ENCODE measurements around the gene OTULIN.

OTULIN gene

GRCh38 chr5:14722923-14723322 lies 58.4 kb downstream of the OTULIN start:
- DNase-seq: no peak

- DNase-seq: no peak
These were observed 59.2 kb downstream of the OTULIN start for GRCh38 chr5:14723701-14724132.

DNA sequence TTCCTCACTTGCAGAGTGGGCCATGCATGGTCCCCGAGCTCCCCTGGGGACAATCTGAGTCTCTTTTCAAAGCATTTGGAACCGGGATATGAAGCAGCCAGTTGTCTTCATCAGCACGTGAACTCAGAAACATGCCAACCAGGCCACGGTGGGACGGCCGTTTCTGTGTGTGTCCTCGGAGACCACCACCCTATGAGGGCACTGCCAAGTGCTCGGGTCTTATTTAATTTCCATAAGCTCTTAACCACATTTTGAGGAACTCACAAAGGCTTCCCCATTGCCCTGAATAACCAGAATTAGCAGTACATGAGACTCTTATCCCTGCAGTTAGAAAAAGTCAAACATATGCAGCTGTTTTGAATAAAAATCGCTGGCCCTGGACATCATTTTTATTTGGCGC lies 60.1 kb downstream of the OTULIN start:
- DNase-seq: no peak

DNA sequence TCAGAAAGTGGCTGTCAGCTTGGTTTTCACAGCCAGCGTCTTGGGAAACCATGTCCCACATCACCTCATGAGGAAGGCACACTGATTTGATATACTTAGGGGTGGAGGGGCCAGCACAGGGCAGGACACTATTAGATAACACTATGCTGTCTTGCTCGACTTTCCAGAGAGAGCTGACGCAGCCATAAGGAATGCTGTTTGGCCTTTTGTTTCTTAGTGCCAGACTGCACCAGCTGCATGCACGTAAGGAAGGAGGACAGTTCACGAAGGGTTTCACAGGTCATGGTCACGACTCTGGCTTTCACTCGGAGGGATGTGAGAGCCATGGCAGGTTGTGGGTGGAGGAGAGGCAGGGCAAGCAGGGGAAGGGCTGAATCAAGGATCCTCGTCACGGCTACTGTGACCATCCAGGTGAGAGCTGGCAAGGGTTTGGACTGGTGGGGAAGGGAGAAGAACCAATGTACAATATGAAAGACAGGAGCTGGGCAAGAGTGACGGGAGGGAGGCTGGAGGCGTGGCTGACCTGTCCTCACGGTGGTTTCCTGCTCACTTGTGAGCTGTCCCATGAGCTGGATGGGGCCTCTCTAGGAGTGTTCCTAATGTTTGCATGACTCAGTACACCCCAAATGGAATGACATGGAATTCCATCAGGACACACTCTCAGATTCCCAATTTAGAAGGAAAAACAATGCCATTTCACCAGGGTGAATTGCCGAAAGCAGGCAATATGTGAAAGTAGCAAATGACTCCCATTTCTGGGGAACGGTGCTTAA lies 61.7 kb downstream of the OTULIN start:
- DNase-seq: no peak

- DNase-seq: peak; percentile 73
These were observed 62.9 kb downstream of the OTULIN start for GRCh38 chr5:14727428-14727865.

GRCh38 chr5:14727928-14728458 lies 63.5 kb downstream of the OTULIN start:
- no peak for DNase-seq

- DNase-seq: no peak
These were observed 64.0 kb downstream of the OTULIN start for GRCh38 chr5:14728459-14728938.

GRCh38 chr5:14729448-14730385 lies 65.2 kb downstream of the OTULIN start:
- no peak for DNase-seq

DNA sequence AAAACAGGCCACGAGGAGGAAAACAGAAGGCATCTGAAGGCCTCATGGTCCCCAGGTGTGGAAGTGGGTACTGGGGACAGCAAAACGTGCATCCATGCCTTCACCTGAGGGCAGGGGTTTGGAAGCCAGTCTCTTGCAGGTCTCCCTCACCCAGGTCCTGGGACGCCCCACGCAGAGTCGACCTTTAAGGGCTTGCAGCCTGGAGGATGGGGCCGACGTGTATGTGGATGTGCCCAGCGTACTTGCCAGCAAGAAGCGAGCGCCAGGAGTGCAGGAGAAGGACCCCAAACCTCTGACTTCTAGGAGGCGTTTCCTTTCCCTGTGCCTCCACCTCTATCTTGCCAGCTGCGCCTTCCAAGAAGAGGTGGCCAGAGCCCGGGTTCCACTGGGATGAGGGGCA lies 65.9 kb downstream of the OTULIN start:
- DNase-seq: no peak

GRCh38 chr5:14730881-14731280 lies 66.4 kb downstream of the OTULIN start:
- no peak for DNase-seq

DNA sequence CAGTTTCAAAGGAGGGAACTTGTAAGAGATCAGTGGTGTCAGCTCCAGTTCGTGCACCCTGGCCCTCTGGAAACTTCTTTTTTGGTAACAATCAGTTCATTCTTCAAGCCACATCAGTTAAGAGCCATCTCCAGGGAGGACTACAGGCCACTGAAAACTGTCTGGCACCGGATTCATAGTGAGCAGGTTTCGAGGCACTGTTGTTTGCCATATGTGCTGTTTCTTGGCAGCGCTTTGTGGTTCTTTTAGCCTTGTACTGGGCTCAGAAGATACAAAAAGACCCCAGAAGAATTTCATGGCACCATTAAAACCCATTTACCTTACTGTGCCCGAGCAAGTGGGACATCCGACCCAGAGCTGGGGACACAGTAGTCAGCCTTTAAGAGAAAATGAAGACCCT lies 68.5 kb downstream of the OTULIN start:
- DNase-seq: peak; percentile 9

DNA sequence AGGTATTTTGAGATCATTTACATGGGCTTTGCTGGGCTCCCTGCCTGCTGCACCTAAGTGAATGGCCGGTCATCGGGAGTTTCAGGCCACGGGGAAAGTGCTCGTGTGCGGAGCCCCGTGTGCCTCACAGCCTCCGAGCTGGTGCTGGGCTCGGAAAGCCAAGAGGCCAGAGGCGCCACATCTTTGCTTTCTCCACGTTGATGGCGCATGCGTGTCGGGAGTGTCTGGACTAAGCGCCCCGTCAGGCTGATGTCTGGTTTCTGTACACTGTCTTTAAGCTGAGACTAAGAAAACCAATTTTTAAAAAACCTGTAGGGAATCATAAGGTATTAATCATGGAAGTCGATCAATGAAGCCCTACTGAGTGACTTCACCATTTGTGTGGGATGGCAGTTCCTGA lies 69.1 kb downstream of the OTULIN start:
- no peak for DNase-seq

DNA sequence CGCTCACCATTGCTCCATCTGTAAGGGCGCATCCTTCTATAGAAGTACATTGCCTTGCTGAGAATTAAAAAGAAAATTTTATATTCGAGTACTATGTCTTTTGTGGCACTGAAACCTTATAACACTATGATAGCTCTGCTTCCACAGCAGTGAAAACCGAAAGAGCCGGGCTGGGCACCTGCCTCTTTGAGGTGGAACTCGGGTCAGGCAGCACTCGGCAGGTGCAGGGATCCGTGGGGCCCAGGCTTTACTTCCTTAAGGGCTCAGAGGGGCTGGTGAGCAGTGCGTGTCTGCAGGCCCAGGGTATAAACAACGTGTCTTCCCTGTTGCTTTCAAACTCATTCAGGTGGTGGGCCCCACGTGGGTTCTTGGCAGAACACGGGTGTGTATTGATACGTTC lies 69.9 kb downstream of the OTULIN start:
- no peak for DNase-seq

GRCh38 chr5:14735944-14736343 lies 71.4 kb downstream of the OTULIN start:
- DNase-seq: peak; percentile 7

- DNase-seq: no peak
These were observed 72.8 kb downstream of the OTULIN start for GRCh38 chr5:14737291-14737690.

- DNase-seq: no peak
These were observed 73.5 kb downstream of the OTULIN start for GRCh38 chr5:14738050-14738449.

- no peak for DNase-seq
These were observed 75.0 kb downstream of the OTULIN start for GRCh38 chr5:14739538-14739937.

DNA sequence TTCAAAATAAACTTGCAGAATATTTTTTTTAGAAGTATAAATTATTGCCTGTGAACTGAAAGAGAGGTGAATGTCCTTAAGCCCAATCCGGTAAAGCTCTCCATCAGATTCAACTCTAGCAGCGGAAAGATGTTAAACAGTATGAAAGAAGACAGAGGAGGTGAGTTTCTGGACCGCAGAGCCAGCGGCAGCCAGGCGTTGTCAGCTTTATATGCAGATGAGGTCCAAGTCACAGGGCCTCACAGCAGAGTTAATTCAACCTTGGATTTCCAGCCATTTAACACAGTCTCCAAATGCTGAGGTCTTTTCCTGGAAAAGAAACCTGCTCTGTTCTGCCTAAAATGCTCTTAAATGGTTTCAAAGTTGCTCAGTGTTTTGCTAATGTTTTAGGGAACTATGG lies 75.5 kb downstream of the OTULIN start:
- DNase-seq: no peak

GRCh38 chr5:14741131-14741530 lies 76.6 kb downstream of the OTULIN start:
- peak; percentile 88 for DNase-seq

DNA sequence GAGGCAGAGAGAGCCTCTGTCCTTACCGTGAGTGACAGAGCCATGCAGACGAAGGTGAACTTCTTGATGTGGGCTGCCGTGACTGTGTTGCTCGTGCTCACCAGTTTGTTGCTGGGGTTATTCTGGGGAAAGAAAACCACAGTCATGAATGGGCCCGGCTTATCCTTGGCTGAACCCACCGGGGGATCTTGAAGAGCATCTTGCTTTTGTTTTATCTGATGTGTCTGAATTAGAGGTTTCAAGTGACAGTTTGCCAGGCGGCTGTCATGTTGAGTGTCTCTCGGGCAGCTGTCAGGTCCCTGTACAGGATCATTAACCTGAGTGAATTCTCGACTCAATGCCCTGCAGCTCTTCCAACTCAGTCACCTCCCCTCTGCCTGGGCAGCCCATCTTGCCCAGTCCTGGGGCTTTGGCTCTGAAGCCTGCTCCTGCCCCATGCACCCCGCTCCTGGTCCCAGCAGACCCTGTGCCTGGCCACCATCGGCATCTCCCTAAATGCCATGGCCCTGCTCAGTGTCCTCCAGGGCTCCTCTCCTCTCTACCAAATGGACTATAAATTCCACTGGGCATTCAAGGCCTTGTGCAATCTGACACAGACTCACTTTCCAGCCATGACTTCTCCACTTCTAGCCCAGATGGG lies 77.4 kb downstream of the OTULIN start:
- peak; percentile 91 for DNase-seq

DNA sequence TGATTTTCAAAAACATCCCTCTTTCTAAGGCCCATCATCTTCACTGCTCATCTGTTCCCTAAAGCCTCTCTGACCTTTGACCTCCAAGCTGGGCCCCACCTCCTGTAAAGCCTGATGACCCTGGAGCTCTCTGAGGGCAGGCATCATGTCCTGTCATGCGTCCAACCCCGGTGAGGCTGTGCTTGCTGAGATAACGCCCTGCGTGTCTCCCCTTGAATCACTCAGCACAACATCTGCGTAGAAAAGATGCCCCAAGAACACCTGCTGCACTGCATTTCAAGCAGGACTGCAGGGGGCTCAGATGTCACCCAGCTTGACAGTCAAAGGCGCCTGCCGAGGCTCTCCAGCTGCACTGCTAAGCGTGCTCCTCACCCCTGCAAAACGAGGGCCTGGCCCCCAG lies 78.0 kb downstream of the OTULIN start:
- peak; percentile 90 for DNase-seq

GRCh38 chr5:14743601-14744295 lies 79.2 kb downstream of the OTULIN start:
- DNase-seq: no peak
